Left colon (tissue), 2 donors: ENCODE data around the gene CACNB2. TPM values are rescaled to one million over a fixed set of nuclear protein-coding genes. Genes with fewer than 3 reads are reported as not detected.

Experiments used
- ATAC-seq: fragments of 200-7000 bp; cut with Tn5 transposase; one replicate; pipeline ENCODE4 v1.9.1; 2020; ENCODE audit warnings: mild to moderate bottlenecking, moderate library complexity
- DNase-seq, 2 donors: peaks; one replicate each; pipeline ENCODE4 v3.0.0-alpha.2; 2020
- intact Hi-C, 2 donors: fragments of 100-400 bp; cut with DNase I in 1 of 2; cut with micrococcal nuclease in 1 of 2; formaldehyde crosslinking; loops; one replicate each; pipeline versions ENCODE4 v1.11.2 to v1.14.0; 2022; cut with DNase I, micrococcal nuclease
- long read RNA-seq: library from polyadenylated mRNA; unstranded; transcript quantifications from one replicate; pipeline ENCODE4 v2.0.0, GENCODE V29; 2021
- total RNA-seq, 2 donors: library from RNA; stranded (reverse); fragmentation: NEBNext Ultra II Directional; extraction: Animal tissue kit (Norgen Biotek cat#: 25700); gene quantifications; one replicate each; pipeline ENCODE4 v1.2.1, GENCODE V29; 2021
- donor health status: DM: no; HTN: no; CAD: no.
- donor health status: DM: yes; HTN: yes; CAD: no.

CACNB2 gene
- 10 to 100 TPM; 13.3 to 17.9 TPM for total RNA-seq
- long read RNA-seq, partial matches to known transcripts, result 5 of 9 reads
- long read RNA-seq, other reads (novel, unspliced or antisense), result 3 of 9 reads

DNA sequence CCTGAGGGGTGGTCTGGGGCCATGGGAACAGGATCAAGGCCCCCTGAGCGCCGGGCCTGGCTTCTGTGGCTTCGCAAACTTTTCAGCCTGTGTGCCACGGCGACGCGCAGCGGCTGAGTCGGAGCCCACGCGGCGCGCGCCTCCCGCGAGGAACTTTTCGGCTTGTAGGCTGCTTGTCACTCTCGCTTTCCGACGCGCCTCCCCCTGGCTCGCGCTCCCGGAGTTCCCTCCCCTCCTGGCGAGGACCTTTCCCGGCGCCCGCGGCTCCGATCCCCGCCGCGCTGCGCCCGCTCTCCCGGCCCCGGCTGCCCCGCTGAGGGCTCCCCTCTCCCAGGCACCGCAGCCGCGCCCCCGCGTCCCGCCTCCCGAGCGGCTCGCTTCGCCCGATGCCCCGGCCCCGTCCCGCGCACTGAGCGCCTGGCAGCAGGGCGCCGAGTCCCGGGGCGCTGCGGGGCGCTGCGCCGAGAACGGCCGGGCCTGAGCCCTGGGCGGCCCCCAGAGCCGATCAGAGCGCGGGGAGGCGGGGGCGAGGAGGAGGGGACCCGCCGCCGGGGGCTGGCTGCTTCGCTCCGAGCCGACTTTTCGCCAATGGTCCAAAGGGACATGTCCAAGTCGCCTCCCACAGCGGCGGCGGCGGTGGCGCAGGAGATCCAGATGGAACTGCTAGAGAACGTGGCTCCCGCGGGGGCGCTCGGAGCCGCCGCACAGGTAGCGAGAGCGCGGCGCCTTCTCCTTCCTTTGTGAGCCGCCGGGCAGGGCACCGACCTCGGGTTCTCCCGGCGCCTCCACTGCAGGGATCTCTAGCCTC is at the start of gene CACNB2:
Gene CACNB2, plus strand, starts transcription at position 276 of the 808 bp plus-strand sequence.
- intact Hi-C loops, result no loop called here
- DNase-seq (peak; percentile 72 to 81), ATAC-seq (peak; percentile 78)

DNA sequence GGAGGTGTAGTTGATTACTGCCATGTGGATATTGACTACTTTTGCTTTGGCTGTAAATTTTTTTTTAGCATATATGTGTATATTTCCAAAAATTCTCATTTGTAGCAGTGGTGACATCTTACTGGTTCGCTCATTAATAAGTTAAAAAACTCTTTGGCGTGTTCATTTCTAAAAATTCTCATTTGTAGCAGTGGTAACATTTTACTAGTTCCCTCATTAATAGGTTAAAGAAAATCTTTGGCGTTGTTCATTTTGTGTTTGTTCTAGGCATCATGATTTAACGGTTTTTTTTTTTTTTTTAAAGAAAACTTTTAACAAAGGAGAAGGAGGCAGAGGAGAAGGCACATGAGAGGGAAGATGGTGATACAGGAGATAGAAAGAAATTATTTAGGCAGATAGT is 45.9 kb upstream of the CACNB2 start:
- DNase-seq, result no peak
- intact Hi-C loops, result no loop called here
- no peak for ATAC-seq

DNA sequence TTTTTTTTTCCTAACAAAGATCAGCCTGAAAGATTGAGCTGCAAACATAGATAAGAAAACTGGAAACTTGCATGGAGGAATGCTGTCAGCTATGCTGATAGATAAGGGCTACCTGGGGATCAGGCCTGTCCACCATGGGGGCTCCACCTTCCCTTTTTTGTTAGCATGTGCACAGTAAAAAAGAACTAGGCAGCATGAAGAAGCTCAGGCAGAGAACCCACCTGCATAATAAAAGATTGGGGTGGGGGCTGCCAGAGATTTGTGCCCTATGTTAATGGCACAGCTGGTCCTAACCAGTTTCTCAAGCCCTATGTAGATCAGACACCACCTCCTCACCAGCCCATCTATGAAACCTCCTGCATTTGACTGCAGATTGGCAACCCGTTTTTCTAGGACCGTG is 45.4 kb upstream of the CACNB2 start:
- intact Hi-C loops, result no loop called here
- ATAC-seq, result no peak
- no peak for DNase-seq

DNA sequence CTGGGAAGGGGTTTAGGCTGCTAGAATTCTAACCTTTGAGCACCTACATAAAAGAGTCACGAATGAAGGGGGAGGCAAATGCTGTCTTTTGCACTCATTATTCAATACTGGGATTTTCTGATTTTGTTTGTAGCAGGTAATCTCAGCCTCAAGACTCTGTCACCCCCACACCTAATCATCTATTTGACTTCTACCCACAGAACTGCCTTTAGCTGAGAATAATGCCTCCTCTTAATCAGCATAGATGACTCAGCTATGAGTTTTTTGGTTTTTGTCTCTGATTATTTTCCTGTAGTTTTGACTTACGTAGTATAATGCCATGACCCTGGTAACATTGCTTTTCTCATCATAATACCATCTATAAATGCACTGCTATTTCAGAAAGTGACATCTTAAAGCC is 42.7 kb upstream of the CACNB2 start:
- ATAC-seq (no peak), DNase-seq (no peak)

DNA sequence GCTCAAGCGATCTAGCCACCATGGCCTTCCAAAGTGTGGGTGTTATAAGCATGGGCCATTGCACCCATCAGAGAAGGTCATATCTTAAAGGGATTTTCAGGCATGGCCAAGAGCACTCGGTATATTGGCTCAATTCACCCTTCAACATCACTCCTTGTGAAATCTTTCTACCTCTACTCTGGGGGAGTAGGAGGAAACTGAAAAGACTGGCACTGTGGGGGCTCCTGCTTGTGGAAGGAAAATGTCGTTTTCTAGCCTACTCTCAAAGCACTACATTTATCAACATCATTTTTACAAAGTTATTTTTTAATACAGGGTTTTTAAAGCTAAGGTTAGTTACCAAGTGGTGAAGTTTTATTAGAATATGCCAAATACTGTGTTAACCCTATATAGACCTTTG is 42.0 kb upstream of the CACNB2 start:
- DNase-seq (no peak), ATAC-seq (no peak)
- intact Hi-C loops, result no loop called here

More for the DNA sequence above, 42.7 kb upstream of the CACNB2 start:
- intact Hi-C loops, result no loop called here

DNA sequence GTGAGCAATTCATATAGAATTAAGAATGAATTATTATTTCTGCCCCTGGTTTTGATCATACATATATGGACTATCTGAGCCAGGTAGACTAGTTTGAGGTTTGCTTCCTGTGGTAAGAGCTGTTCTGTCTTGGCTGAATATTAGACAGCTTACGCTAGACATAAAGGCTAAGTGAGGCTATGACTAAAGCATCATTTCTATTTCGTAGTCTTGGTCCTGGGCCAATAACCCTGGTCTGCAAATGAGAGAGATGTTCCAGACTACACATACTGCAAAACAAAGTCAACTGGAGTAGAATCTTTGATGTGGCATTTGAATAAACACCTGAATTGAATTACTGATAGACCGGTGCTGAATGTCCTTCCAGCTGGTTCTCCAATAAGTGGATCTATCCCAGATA is 40.8 kb upstream of the CACNB2 start:
- ATAC-seq (no peak), DNase-seq (no peak)
- intact Hi-C loops, result no loop called here

DNA sequence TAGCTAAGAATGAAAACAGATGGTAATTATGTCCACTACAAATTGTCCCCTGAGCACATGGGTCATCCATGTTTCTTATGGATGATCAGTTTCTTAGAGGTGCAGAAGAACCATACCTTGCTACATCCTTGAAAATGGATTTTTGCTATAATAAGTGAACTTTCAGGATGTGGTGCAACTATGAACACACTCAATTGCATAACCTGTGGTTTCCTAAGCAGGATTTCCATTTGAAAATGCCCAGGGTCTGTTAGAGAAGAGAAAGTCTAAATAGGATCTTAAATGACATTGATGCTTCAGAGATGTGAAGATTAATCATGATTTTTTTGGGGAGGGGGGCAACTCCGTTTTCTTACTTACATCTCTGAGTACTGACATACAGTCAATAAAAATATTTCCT is 39.6 kb upstream of the CACNB2 start:
- DNase-seq (no peak), ATAC-seq (no peak)
- intact Hi-C loops, result no loop called here

DNA sequence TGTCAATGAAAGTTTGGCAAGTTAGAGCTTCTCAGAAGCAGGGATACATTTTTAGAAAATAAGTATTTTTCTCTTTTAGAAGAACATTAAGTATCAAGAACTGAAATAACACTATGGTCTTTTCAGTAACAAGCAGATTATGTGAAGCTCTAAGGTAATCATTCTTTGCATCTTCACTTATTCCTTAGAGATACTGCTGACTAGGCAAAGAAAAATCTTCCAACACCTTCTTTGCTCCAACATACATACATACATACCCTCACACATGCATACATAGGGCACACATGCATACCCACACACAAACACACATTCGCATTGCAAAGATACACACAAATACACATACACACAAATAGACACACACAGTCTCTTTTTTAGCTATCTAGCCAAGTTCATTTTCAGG is 37.8 kb upstream of the CACNB2 start:
- ATAC-seq, result no peak

DNA sequence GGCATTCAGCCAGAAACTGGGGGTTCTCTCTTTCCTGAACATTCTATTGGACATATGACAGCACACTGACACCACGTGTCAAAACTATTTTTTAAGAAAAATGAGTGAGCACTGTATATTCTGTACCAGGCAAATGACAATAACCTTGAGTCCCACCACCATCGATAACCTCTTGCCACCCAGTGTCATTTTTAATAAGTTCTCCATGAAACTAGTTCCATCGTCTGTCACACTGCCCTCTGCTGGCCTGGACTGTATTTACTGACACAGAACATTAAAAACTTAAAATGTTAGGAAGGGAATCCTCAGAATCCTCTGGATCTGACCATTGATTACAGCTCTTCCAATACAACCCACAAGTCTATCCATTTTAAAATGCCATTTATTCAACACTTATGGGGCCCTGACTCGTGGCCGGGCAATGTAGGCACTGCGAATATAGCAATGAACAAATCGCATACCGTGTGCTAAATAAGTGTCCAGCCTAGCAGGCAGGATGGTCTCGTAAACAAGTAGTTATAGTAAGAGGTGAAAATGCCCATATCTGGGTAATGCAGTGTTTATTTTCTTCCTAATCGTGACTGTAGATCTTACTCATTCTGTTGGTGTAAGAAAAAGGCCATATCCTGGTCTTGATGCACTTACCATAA is 35.9 kb upstream of the CACNB2 start:
- peak; percentile 28 for ATAC-seq
- intact Hi-C loops, result no loop called here
- DNase-seq, result peak in 1 of 2 donors; percentile 78

More for the DNA sequence above, 37.8 kb upstream of the CACNB2 start:
- DNase-seq, result no peak
- intact Hi-C loops, result no loop called here

DNA sequence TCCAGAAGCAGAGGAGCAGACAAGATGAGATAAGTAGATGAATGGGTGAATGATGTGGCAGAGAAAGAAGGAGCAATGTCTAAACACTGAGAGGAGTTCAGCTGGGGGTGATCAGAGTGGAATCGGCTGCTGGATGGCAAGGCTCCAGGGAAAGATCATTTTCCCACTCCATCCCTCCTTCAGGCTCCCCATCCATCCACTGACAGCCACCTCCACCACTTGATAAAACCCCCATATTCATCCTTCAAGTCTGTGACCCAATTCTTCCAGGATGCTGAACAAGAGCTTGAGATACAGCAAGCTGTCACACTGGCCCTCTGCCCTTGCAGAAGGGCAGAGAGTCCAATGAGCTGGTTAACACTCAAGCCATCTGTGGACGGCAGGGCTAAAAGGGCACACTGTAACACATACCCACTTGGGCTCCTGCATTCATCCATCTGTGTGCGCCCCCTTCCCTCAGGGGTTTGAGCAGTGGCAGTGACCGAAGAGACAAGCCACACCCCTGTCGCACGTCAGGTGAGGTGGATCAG is 30.8 kb upstream of the CACNB2 start:
- ATAC-seq (no peak), DNase-seq (no peak)
- intact Hi-C loops, result no loop called here

DNA sequence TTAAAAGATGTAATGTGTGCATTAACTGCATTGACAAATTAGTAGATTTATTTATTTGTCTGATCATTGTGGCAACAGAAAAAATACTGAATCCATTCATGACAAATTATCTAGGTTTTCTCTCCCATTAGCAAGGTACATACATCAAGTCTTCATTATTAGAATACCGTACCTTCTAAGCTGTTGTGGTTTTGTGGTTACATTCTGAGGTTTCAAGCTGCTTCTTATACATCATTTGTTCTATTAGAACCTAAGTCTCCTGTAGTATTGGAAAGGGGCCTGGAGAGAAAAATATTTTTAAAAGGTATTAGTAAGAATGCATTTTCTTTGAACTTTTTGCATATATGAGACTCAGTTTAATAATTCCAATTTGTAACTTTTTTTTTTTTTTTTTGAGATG is 26.3 kb upstream of the CACNB2 start:
- ATAC-seq (no peak), DNase-seq (no peak)
- intact Hi-C loops, result no loop called here

DNA sequence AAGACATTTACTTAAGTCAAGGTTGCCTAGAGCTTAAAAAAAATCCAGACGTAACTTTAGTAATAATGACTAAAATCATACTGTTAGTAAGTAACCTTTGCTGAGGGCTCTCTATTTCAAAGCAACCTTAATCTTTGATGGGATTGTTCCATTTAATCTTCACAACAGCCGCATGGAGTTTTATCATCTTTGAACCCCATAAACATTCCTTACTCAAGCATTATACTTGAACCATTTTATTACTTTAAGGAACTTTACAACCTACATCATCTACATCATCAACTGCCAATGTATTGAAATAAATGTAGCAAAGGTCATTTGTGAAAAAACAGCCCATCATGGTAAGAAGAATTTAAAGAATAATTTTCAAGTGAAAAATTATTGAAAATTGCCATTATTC is 22.9 kb upstream of the CACNB2 start:
- intact Hi-C loops, result no loop called here
- ATAC-seq (peak; percentile 98), DNase-seq (no peak)

DNA sequence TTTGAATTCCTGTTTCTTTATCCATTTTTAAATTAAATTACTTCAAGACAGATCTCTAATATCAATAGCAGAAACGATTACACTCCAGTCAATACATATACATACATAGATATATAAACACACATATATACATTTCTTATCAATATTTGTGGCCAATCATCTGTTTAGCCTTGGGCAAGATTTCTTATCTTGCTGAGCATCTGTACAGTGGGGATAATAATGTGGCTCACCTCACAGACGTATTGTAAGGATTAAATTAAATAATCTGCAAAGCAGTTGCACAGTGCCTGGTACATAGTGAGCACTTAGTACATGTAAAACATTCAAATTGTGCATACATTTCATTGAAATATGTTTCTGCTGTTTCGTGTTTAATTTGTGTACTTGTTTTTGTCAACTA is 17.5 kb upstream of the CACNB2 start:
- no peak for ATAC-seq
- no peak for DNase-seq
- intact Hi-C loops, result no loop called here

DNA sequence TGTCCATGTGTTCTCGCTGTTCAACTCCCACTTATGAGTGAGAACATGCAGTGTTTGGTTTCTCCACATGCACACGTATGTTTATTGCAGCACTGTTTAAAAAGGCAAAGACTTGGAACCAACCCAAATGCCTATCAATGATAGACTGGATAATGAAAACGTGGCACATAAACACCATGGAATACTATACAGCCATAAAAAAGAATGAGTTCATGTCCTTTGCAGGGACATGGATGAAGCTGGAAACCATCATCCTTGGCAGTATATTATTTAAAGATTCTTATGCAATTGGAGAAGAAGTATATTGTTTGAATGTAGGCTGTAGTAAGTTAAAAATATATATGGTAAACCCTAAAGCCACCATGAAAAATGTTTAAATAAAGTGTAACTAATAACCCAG is 7.2 kb upstream of the CACNB2 start:
- no peak for ATAC-seq
- intact Hi-C loops, result no loop called here
- DNase-seq, result no peak

DNA sequence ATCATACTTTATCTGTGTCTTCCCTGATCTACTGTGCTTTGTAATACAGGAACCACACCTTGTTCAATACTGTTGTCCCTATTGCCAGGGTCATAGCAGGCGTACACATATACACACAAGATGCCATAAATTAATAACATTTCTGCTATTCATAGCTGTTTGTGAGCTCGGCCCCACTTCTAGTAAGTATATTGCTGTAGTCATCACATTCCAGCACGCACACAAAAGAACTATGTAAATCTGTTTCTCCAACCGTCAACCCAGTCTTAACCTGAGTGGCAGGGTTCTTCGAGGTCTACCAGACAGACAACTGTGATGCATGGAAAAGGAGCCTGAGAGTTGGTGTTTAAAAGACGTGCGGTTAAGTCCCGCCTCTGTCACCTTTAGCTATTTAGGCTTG is 5.7 kb upstream of the CACNB2 start:
- DNase-seq (no peak), ATAC-seq (peak; percentile 28)
- intact Hi-C loops, result no loop called here

DNA sequence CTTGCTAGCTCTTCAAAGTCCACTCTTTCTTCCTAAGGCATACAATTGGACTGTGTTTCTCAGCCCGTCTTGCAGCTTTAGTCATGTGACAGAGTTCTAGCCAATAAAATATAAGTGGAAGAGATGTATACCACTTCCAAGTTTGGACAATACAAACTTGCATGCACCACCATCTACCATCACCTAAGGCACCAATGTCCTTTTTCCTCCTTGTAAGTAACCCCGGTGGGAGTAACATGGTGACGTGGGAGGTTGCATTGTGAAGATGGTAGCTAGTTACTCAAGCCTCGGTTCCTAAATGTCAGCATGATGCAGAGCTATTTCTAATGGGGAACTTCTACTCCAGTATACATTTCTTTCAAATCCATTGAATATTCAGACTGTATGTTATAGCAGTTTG is 5.3 kb upstream of the CACNB2 start:
- ATAC-seq (no peak), DNase-seq (no peak)
- intact Hi-C loops, result no loop called here

DNA sequence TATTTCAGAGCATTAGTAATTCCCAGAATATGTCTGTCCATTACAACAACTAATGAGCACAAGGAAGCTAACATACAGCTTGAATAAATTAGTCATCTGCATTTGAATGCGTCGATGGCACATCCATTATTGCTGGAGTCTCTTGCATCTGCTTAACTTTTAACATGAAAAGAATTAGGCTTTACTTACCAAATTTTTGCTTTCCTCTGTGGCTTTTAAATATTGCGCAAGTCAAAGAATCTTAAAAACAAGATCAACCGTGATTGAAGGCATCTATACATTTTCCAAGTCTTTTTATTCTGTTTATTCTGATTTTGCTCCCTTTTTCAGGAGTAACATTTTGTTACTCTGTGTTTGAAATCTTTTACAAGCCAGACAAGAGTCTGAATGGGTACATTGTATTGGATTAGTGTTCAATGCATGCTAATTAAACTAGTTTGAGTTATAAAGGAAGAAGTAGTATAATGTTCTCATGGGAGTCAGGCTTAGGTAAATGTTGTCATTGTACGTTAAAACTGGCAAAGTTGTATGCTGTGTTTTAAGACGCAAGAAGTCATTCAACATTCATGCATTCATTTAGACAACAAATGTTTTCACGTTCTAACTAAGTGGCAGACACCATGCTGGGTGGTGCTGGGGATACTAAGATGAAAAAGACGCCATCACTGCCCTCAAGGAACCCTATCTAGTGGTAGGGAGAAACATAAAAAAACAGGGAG is 4.0 kb upstream of the CACNB2 start:
- DNase-seq (no peak), ATAC-seq (no peak)
- intact Hi-C loops, result no loop called here

DNA sequence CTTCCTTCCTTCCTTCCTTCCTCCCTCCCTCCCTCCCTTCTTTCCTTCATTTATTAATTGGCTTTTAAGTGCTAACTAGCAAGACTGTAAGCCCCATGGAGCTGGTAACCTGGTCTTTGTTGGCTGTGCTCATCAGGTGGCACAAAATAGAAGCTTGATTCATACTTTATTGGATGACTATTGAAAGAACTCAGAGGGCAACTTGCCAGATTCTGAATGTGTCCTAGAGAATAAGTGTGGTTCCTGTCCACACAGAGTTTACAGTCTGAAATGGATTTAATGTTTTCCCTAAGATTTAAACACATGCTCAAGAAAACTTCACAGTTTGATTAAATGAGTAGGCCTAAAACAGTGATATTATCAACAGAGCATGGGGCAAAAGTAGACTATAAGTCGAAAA is 3.1 kb upstream of the CACNB2 start:
- ATAC-seq, result no peak
- intact Hi-C loops, result no loop called here

DNA sequence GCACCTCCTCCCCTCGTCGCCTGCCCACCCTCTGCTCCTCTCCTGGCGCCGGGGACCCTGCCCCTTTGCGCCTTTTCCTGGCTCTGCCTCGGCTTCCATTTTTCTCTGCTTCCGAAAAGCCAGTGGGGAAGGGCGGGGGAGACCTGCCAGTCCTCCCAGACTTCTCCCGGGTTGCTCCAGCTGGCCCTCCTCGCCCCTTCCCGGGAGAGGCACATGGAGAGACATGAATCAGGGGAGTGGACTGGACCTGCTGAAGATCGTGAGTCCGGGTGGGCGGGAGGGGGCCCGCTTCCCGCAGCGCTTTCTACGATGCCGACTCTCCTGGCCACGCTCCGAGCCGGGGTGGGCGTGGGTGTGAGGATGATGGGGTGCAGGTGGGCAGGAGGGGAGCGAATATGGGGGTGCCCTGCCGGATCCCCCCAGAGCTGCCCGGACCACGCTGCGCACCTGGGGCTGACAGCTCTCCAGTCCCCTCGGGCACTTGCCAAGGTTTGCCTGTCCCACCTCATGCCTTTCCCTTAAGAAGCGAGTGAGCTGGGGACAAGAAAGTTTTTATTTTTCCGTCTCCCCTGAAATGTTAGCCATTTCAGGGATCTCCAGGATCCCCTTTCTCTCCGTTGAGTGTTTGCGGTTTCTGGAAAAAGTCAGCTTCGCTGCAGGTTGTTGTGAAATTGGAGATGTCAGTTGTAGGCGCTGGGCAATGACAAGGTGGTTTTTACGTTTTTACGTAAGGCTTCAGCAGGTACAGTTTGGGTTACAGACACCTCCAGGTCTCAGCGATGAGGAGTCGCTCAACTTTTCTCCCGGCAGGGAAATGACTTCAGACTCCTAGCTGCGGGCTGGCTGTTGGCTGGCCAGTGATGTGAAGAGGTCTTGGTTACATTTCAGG is 977 bp downstream of the CACNB2 start:
- DNase-seq, result peak in 1 of 2 donors; percentile 23
- peak; percentile 42 for ATAC-seq
- intact Hi-C loops, result no loop called here

More for the DNA sequence above, 3.1 kb upstream of the CACNB2 start:
- DNase-seq, result no peak
